HG02970 (cell line): ENCODE data around the gene CCND1.
"Not testable (repeated sequence)": the region's sequence is repeated elsewhere in the genome, so short reads cannot be mapped to it uniquely, and the experiment has no call there.

Source experiments
- ATAC-seq: cut with Tn5 transposase; IDR thresholded peaks from one replicate; pipeline ENCODE4 v1.9.1; 2021; ENCODE audit warnings: mild to moderate bottlenecking, moderate library complexity, moderate number of reproducible peaks; ENCODE audit not compliant: unreplicated experiment, low FRiP score

Gene CCND1

DNA sequence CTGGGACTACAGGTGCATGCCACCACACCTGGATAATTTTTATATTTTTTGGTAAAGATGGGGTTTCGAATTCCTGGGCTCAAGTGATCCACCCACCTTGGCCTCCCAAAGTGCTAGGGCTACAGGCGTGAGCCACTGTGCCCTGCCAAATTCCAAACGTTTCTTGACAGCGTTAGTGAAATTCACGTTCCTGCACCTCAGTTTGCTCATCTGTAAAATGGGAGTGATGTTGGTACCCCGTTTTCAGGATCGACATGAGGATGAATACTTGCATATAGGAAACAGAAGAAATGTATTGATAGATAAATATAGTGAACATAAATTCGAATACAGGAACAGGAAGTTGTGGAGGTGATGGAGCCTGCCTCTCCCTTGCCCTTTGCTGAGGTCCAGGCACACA is 44.4 kb downstream of the CCND1 start:
- no peak for ATAC-seq

DNA sequence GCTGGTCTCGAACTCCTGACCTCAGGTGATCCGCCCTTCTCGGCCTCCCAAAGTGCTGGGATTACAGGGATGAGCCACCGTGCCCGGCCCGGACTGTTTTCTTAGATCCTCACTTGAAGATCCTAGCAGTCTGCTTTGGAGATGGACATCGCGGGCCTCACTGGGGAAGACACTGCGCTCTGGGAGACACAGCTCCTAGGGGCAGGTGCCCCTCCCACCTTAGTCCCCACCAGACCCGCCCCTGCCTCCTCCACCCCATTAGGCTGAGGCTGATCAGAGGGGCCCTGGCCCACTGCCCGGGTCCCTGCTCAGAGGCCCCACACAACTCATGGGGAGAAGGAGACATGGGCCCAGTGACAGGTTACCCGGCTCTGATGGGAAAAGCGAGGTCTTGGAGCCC is 45.5 kb downstream of the CCND1 start:
- ATAC-seq = no peak

GRCh38 chr11:69686856-69687255 is 45.9 kb downstream of the CCND1 start:
- no peak for ATAC-seq

DNA sequence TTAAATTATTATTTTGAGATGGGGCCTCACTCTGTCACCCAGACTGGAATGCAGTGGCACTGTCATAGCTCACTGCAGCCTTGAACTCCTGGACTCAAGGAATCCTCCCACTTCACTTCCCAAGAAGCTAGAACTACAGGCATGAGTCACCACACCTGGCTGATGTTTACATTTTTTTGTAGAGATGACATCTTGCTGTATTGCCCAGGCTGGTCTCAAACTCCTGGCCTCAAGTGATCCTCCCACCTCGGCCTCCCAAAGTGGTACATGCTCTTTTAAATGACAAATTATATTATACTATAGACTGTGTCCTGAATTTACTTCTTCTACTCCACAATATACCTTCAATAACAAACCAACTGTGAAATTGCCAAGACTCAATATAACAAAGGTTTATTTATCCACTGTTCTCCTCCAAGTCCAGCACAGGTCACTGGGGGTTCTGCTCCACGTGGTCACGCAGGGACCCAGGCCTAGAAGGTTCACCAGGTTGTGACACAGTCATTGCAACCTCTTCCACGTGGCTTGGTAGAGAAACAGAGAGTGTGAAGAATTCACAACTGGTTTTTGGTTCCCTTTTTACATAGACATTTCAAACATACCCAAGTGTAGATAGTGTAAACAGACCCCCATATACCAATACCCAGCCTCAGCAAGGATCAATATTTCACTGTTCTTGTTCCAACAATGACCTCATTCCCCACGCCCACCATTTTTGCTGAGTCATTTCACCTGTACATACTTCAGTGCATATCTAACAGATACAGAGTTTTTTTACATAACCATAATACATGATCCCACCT is 47.2 kb downstream of the CCND1 start:
- not testable (repeated sequence) for ATAC-seq

GRCh38 chr11:69689484-69690319 is 48.7 kb downstream of the CCND1 start:
- ATAC-seq = no peak

DNA sequence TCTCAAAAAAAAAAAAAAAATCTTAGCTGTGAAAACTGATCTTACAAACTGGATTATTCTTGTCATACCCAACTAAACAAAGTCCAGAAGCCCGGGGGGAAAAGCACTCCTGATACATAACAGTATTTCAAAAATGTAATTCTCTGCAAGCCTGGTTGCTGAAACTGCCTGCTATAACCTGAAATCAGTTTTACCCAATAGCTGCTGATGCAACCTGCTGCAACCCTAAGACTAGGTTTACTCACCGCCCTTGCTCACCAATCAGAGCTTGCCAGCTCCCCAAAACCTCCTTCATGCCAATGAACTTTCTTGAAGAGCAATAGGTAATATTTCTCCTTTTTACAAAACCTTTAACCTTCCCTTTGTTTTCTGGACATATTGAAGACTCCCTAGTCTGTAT is 50.5 kb downstream of the CCND1 start:
- ATAC-seq = no peak

DNA sequence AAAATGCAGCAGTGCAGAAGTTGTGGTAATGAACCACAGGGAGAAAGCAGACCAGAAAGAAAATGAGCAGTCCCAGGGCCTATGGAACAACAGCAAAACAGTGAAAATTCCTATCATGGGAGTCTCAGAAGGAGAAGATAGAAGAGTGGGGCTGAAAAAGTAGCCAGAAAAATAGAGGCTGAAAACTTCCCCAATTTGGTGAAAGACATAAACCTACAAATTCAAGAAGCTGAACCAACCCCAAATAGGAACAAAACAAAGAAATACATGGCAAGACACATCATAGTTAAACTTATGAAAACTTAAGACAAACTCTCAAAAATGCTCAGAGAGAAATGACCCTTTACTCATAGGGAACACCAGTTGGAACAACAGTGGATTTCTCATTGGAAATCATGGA is 51.5 kb downstream of the CCND1 start:
- ATAC-seq = no peak

DNA sequence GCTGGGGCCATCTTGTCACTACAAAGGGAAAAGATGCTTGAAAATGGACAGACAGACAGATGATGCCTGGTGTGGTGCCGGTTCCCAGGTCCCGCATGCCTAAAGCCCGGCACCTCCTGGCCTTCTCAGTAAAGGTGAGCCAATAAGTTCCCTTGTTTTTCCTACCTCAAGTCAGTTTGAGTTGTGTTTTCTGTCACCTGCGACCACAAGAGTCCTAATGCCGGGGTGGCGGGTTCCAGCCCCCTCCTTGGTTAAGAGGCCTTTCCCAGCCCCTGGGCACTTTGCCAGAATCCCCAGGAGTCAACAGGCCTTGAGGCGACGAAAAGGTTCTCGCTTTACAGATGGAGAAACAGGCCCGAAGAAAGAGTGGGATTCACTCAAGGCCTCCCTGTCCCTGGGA is 53.8 kb downstream of the CCND1 start:
- ATAC-seq = no peak

DNA sequence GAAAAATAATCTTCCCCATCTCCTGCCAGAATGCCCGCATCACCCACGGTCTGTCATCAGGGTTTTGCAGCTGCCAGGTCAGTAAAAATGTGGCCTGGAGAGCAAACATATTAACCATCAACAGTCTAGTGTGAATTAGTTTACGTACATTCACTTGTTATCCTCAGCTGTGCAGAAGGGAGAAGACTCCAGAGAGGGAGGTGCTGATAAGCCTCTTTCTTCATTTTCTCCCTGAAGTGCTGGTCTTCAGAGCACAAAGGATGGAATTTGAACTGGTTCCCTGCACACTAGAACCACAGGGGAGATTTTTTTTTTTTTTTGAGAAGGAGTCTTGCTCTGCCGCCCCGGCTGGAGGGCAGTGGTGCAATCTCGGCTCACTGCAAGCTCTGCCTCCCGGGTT is 54.6 kb downstream of the CCND1 start:
- ATAC-seq = no peak

- ATAC-seq = not testable (repeated sequence)
These were observed 55.0 kb downstream of the CCND1 start for GRCh38 chr11:69695995-69696394.

GRCh38 chr11:69696749-69697468 is 56.0 kb downstream of the CCND1 start:
- no peak for ATAC-seq

DNA sequence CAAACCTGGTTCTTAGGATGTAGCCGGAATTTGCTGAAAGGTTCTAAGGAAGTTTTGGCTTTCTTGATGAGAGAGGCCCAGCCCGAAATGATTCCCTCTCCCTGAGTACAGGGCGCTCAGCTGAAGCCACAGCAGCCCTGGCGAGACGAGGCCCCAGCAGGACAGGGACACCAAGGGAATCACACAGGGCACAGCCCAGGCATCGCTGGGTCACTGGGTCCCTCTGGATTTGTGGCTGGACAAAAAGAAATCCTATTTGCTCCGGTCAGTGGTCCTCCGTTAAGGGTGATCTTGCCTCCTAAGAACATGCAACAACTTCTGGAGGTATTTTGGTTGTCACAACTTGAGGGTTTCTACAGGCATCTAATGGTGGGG is 56.5 kb downstream of the CCND1 start:
- no peak for ATAC-seq

DNA sequence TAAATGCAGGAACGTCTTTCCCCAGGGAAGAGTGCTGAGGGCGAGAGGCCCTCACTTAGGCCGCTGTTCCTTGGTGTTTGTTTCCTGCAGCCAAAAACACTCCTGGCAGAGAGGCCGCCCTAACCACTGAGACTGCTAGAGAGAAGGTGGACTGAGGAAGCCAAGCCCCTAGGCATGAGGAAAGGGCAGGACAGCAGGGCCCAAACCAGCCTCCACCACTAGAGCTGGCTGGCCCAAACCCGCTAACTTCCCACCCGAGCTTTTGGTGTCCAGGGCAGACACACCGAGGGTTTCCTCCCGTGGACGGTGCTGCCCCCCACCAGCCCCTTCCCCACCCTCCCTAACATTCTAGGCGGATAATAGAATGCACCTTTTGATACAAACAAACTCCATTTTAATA is 56.9 kb downstream of the CCND1 start:
- ATAC-seq = no peak

DNA sequence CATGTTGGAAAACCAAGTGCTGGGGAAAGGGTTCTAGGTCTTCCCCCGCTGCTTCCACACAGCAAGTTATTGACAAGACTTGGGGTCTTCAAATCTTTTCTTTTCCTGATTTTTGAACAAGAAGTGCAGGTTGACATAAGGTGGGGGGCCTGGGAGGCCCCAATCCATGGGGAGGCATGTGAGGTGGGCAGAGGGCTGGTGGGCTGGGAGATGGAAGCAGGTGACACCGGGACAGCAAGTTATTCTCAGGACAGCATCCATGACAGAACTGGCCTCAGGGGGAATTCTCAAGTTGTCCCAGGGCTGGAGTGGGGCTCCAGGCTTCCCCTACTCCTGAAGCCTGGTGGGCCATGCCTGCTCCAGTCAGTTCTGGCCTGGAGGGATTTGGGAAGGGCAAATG is 57.4 kb downstream of the CCND1 start:
- ATAC-seq = no peak

- no peak for ATAC-seq
These were observed 58.3 kb downstream of the CCND1 start for GRCh38 chr11:69699213-69699612.

DNA sequence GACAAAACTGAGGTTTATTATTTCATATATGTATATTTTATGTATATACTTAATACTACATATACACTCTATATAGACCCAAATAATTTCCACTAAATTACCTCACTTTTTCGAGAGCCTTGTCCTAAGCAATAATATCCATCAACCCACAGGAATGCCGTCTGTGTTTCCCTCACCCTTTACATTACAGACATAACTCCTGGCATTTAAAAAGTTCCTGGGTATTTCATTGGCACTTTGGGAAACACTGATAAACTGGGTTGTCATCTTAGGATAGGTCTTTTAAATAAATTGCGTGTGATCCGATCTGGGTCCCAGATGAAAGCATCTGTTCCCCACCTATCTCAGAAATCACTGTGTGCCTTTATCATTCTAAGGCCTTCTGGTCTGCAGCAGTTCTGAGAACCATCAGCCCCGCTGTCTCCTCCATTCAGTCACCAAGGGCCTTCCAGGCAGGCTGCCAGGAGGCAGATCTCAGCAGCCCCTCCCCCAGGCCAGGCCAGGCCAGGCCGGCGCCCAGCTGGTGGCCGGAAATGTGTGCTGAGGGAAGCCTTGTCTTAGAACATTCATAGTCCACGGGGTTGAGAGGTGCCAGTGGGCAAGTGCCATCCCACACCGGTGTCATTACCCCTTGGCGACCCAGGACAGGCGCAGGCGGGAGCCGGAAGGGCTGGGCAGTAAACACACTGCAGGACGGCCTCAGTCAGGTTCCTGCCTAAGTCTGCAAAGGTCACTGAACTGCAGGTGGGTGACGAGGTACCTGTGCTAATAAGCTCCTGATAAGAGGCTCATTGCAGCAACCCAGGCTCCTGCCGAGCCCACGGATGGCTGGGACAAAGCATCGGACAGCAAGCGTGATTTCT is 59.6 kb downstream of the CCND1 start:
- ATAC-seq = no peak

DNA sequence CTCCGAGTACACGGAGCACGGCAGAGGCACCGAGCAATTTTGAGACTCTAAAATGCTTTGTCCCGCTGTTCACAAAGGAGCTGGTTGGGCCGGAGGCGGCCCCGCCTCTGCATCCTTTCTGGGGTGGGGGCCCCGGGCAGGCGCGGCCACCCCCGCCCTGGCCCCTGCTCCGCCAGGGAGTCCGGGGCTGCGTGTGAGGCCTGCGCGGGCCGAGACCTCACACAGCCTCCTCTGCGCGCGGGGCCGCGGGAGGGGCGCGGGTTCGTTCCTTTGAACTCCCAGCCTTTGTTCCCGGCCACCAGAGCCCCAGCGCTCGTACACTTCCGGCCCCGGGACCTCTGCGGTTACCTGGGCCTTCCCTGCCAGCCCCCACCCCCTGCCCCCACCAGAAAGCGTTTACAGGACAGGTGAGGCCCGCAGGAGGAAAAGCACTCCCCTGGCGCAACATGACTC is 61.3 kb downstream of the CCND1 start:
- ATAC-seq = no peak

- ATAC-seq = no peak
These were observed 62.0 kb downstream of the CCND1 start for GRCh38 chr11:69702769-69703452.

DNA sequence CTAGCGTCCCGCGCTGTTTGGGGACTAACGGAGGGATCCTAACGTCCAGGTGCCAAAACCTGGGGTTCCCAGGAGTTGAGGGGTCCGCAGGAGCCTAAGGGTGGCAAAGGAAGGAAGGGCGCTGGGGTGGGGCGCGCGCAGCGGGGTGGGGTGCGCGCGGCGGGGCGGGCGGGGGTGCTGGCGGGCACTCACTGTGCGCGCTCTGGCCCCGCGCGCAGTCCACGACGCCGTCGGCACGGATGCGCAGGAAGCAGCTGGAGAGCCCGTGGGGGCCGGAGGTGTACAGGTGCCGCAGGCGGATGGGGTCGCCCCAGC is 62.5 kb downstream of the CCND1 start:
- no peak for ATAC-seq
